Adipocyte (in vitro differentiated cells): Measurements from ENCODE around the gene SPSB2.
"Not testable (repeated sequence)": the region's sequence is repeated elsewhere in the genome, so short reads cannot be mapped to it uniquely, and the experiment has no call there.

Source experiments
- DNase-seq: peaks from one replicate; pipeline ENCODE4 v3.0.0-alpha.2; 2015; ENCODE audit warnings: low read depth
- H3K27me3 ChIP-seq: replicated peaks from 2 replicates; pipeline ENCODE4 v1.7.0; 2013; ENCODE audit warnings: mild to moderate bottlenecking, low read length, moderate library complexity; ENCODE audit not compliant: control insufficient read depth, insufficient read depth
- H3K36me3 ChIP-seq: 2 replicates; pipeline ENCODE4 v1.7.0; 2013; ENCODE audit warnings: low read length, mild to moderate bottlenecking, moderate library complexity; ENCODE audit not compliant: control insufficient read depth, insufficient read depth, severe bottlenecking
- H3K4me1 ChIP-seq: 2 replicates; pipeline ENCODE4 v1.7.0; 2013; ENCODE audit warnings: mild to moderate bottlenecking, low read length, moderate library complexity; ENCODE audit not compliant: control insufficient read depth, insufficient read depth
- H3K4me3 ChIP-seq: 2 replicates; pipeline ENCODE4 v1.7.0; 2013; ENCODE audit warnings: mild to moderate bottlenecking, low read length, moderate library complexity
- H3K9ac ChIP-seq: 2 replicates; pipeline ENCODE4 v1.7.0; 2013; ENCODE audit warnings: mild to moderate bottlenecking, low read length, moderate library complexity
- H3K9me3 ChIP-seq: 2 replicates; pipeline ENCODE4 v1.7.0; 2013; ENCODE audit warnings: mild to moderate bottlenecking, low read length, moderate library complexity; ENCODE audit not compliant: control insufficient read depth

SPSB2 gene

GRCh38 chr12:6912164-6912935, 39.2 kb upstream of the SPSB2 start:
- H3K4me3 ChIP-seq = no peak overlapping the region
- no peak for DNase-seq
- H3K9me3 ChIP-seq = no peaks in the 10 kb centered on the region
- H3K36me3 ChIP-seq = no peaks in the 10 kb centered on the region
- peaks cover 8% of the 10 kb centered on the region for H3K4me1 ChIP-seq
- H3K27me3 ChIP-seq = no peaks in the 10 kb centered on the region
- no peak overlapping the region for H3K9ac ChIP-seq

- Histone ChIP-seq H3K36me3 (no peaks in the 10 kb centered on the region), H3K9ac (no peak overlapping the region), H3K4me1 (peaks cover 12% of the 10 kb centered on the region), H3K27me3 (no peaks in the 10 kb centered on the region), H3K4me3 (no peak overlapping the region), H3K9me3 (no peaks in the 10 kb centered on the region)
- DNase-seq = no peak
Observed at GRCh38 chr12:6909421-6910145, 36.5 kb upstream of the SPSB2 start.

- DNase-seq, H3K4me3 ChIP-seq, H3K9me3 ChIP-seq, H3K36me3 ChIP-seq, H3K9ac ChIP-seq, H3K27me3 ChIP-seq: not testable (repeated sequence)
- H3K4me1 ChIP-seq = peaks cover 11% of the 10 kb centered on the region
Observed at GRCh38 chr12:6908141-6908540, 35.0 kb upstream of the SPSB2 start.

- Histone ChIP-seq H3K36me3 (no peaks in the 10 kb centered on the region), H3K9me3 (no peaks in the 10 kb centered on the region), H3K4me1 (peaks cover 11% of the 10 kb centered on the region), H3K4me3 (peak overlapping the region; percentile 93), H3K9ac (peak overlapping the region; percentile 83), H3K27me3 (no peaks in the 10 kb centered on the region)
- no peak for DNase-seq
Observed at GRCh38 chr12:6905414-6906040, 32.4 kb upstream of the SPSB2 start.

- Histone ChIP-seq H3K9ac (peak within 1 kb of the TSS; percentile 83), H3K9me3 (no peaks in the 10 kb centered on the region), H3K4me1 (peaks cover 11% of the 10 kb centered on the region), H3K27me3 (no peaks in the 10 kb centered on the region), H3K4me3 (peak within 1 kb of the TSS; percentile 93), H3K36me3 (no peaks in the 10 kb centered on the region)
- DNase-seq = peak; percentile 99
Observed at GRCh38 chr12:6904280-6905276, 31.5 kb upstream of the SPSB2 start, which contains the start of gene LRRC23. Gene LRRC23, plus strand, starts transcription at chr12:6904822. Its CDS starts 812 bp downstream, at chr12:6905634.

GRCh38 chr12:6903722-6904121, 30.6 kb upstream of the SPSB2 start:
- Histone ChIP-seq H3K4me1 (peaks cover 11% of the 10 kb centered on the region), H3K9me3 (no peaks in the 10 kb centered on the region), H3K9ac (no peak overlapping the region), H3K27me3 (no peaks in the 10 kb centered on the region), H3K4me3 (no peak overlapping the region), H3K36me3 (no peaks in the 10 kb centered on the region)
- no peak for DNase-seq

GRCh38 chr12:6902448-6902847, 29.3 kb upstream of the SPSB2 start:
- Histone ChIP-seq H3K9me3 (no peaks in the 10 kb centered on the region), H3K36me3 (no peaks in the 10 kb centered on the region), H3K4me3 (no peak overlapping the region), H3K27me3 (no peaks in the 10 kb centered on the region), H3K9ac (no peak overlapping the region), H3K4me1 (peaks cover 11% of the 10 kb centered on the region)
- no peak for DNase-seq

- Histone ChIP-seq H3K4me1 (peaks cover 6% of the 10 kb centered on the region), H3K36me3 (no peaks in the 10 kb centered on the region), H3K9ac (no peak overlapping the region), H3K4me3 (no peak overlapping the region), H3K9me3 (no peaks in the 10 kb centered on the region), H3K27me3 (no peaks in the 10 kb centered on the region)
- DNase-seq = no peak
Observed at GRCh38 chr12:6899837-6900519, 26.9 kb upstream of the SPSB2 start.

GRCh38 chr12:6899427-6899826, 26.3 kb upstream of the SPSB2 start:
- Histone ChIP-seq H3K9me3 (no peaks in the 10 kb centered on the region), H3K4me3 (no peak overlapping the region), H3K27me3 (no peaks in the 10 kb centered on the region)

GRCh38 chr12:6896846-6897435, 23.8 kb upstream of the SPSB2 start:
- no peaks in the 10 kb centered on the region for H3K36me3 ChIP-seq
- H3K9ac ChIP-seq = no peak overlapping the region
- no peaks in the 10 kb centered on the region for H3K27me3 ChIP-seq
- no peak overlapping the region for H3K4me3 ChIP-seq
- peaks cover 4% of the 10 kb centered on the region for H3K4me1 ChIP-seq
- no peaks in the 10 kb centered on the region for H3K9me3 ChIP-seq
- DNase-seq = no peak

More at GRCh38 chr12:6899427-6899826, 26.3 kb upstream of the SPSB2 start:
- DNase-seq = no peak
- Histone ChIP-seq H3K4me1 (peaks cover 3% of the 10 kb centered on the region), H3K9ac (no peak overlapping the region), H3K36me3 (no peaks in the 10 kb centered on the region)
